ENCODE data around the gene UBE2QL1.

Gene UBE2QL1

GRCh38 chr5:6430418-6431028 lies 18.1 kb upstream of the UBE2QL1 start:
- no peak for DNase-seq (ENCODE audit: low read depth in 3 of 3)

GRCh38 chr5:6431214-6432195 lies 17.2 kb upstream of the UBE2QL1 start:
- no peak for DNase-seq (ENCODE audit: low read depth in 3 of 3)

GRCh38 chr5:6432206-6432605 lies 16.5 kb upstream of the UBE2QL1 start:
- DNase-seq (ENCODE audit: low read depth in 3 of 3) = no peak

- no peak for DNase-seq (ENCODE audit: low read depth in 3 of 3)
Measured at GRCh38 chr5:6434731-6435130, 13.9 kb upstream of the UBE2QL1 start.

- no peak for DNase-seq (ENCODE audit: low read depth in 3 of 3)
Measured at GRCh38 chr5:6435356-6435755, 13.3 kb upstream of the UBE2QL1 start.

- DNase-seq (ENCODE audit: low read depth in 3 of 3) = no peak
Measured at GRCh38 chr5:6436715-6437331, 11.8 kb upstream of the UBE2QL1 start.

GRCh38 chr5:6439588-6440550 lies 8.8 kb upstream of the UBE2QL1 start:
- no peak for DNase-seq (ENCODE audit: low read depth in 3 of 3)

- DNase-seq (ENCODE audit: low read depth in 3 of 3) = no peak
Measured at GRCh38 chr5:6442333-6442732, 6.3 kb upstream of the UBE2QL1 start.

GRCh38 chr5:6443326-6443725 lies 5.3 kb upstream of the UBE2QL1 start:
- DNase-seq (ENCODE audit: low read depth in 3 of 3) = no peak

GRCh38 chr5:6446042-6446441 lies 2.6 kb upstream of the UBE2QL1 start:
- DNase-seq (ENCODE audit: low read depth in 3 of 3) = no peak

- no peak for DNase-seq (ENCODE audit: low read depth in 3 of 3)
Measured at GRCh38 chr5:6446626-6447309, 1.9 kb upstream of the UBE2QL1 start.

GRCh38 chr5:6447384-6448140 lies 1.1 kb upstream of the UBE2QL1 start:
- no peak for DNase-seq (ENCODE audit: low read depth in 3 of 3)

- no peak for DNase-seq (ENCODE audit: low read depth in 3 of 3)
Measured at GRCh38 chr5:6448141-6448491, 543 bp upstream of the UBE2QL1 start.

- no peak for DNase-seq (ENCODE audit: low read depth in 3 of 3)
Measured at GRCh38 chr5:6449465-6450158, 953 bp downstream of the UBE2QL1 start.

GRCh38 chr5:6450319-6450833 lies 1.7 kb downstream of the UBE2QL1 start:
- DNase-seq (ENCODE audit: low read depth in 3 of 3) = no peak

- no peak for DNase-seq (ENCODE audit: low read depth in 3 of 3)
Measured at GRCh38 chr5:6452622-6453504, 4.2 kb downstream of the UBE2QL1 start.

GRCh38 chr5:6453937-6454560 lies 5.4 kb downstream of the UBE2QL1 start:
- DNase-seq (ENCODE audit: low read depth in 3 of 3) = no peak

GRCh38 chr5:6454628-6455053 lies 6.0 kb downstream of the UBE2QL1 start:
- no peak for DNase-seq (ENCODE audit: low read depth in 3 of 3)

Measured in stimulated activated CD4-positive, alpha-beta T cell treated with anti-CD3 and anti-CD28 coated beads, TNF-alpha, amount 100 ng/mL, for 4 hours (primary cell).